AG09319 (cell line): ENCODE data around the gene LILRB3.
"Not testable (repeated sequence)": the region's sequence is repeated elsewhere in the genome, so short reads cannot be mapped to it uniquely, and the experiment has no call there.

Experiments used
- DNase-seq: peaks from one replicate; pipeline ENCODE4 v3.0.0-alpha.2; 2010; ENCODE audit warnings: low read depth; ENCODE audit errors: extremely low read depth
- TF ChIP-seq, protein P1 (sequence below): IDR thresholded peaks from 2 replicates; pipeline ENCODE4 v1.5.1; 2011; ENCODE audit warnings: low read depth, mild to moderate bottlenecking, inconsistent platforms, low read length, moderate library complexity

LILRB3 gene

DNA sequence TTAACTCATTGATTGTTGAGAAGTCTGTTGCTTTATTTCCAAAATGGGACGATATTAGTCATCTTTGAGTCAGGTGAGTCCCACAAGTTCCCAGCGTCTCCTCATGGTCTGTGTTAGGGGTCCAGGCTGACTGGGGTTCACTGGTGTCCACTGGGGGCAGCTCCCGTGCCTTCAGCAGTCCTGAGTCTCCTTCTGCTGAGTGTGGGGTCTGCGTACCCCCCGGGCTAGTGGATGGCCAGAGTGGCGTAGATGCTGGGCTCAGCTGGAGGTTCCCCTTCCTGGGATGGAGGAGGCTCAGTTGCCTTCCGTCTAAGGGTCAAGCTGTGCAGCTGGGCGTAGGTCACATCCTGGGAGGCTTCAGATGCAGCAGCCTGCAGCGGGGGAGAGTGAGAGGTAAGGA, 5.9 kb downstream of the LILRB3 start:
- TF ChIP-seq, protein P1, sequence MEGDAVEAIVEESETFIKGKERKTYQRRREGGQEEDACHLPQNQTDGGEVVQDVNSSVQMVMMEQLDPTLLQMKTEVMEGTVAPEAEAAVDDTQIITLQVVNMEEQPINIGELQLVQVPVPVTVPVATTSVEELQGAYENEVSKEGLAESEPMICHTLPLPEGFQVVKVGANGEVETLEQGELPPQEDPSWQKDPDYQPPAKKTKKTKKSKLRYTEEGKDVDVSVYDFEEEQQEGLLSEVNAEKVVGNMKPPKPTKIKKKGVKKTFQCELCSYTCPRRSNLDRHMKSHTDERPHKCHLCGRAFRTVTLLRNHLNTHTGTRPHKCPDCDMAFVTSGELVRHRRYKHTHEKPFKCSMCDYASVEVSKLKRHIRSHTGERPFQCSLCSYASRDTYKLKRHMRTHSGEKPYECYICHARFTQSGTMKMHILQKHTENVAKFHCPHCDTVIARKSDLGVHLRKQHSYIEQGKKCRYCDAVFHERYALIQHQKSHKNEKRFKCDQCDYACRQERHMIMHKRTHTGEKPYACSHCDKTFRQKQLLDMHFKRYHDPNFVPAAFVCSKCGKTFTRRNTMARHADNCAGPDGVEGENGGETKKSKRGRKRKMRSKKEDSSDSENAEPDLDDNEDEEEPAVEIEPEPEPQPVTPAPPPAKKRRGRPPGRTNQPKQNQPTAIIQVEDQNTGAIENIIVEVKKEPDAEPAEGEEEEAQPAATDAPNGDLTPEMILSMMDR, result no peak
- no peak for DNase-seq

DNA sequence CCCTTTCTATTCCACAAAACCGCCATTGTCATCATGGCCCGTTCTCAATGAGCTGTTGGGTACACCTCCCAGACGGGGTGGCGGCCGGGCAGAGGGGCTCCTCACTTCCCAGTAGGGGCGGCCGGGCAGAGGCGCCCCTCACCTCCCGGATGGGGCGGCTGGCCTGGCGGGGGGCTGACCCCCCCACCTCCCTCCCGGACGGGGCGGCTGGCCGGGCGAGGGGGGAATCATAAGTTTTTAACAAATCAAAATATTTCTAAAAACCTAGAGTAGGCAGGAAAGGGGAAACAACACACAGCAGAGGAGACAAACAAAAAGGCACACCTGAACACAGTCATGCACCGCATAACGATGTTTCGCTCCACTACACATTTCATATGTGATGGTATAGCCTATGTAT, 8.1 kb downstream of the LILRB3 start:
- DNase-seq, result not testable (repeated sequence)

DNA sequence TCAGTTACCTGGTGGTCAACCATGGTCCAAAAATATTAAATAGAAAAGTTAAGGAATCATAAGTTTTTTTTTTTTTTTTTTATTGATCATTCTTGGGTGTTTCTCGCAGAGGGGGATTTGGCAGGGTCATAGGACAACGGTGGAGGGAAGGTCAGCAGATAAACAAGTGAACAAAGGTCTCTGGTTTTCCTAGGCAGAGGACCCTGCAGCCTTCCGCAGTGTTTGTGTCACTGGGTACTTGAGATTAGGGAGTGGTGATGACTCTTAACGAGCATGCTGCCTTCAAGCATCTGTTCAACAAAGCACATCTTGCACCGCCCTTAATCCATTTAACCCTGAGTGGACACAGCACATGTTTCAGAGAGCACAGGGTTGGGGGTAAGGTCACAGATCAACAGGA, 8.6 kb downstream of the LILRB3 start:
- DNase-seq, result not testable (repeated sequence)

GRCh38 chr19:54211235-54211634, 11.6 kb downstream of the LILRB3 start:
- TF ChIP-seq, protein P1, result no peak
- DNase-seq, result no peak

- TF ChIP-seq, protein P1, result no peak
- DNase-seq, result peak; percentile 93
Measured at GRCh38 chr19:54209811-54210494, 12.9 kb downstream of the LILRB3 start.

- TF ChIP-seq, protein P1, result no peak
- no peak for DNase-seq
Measured at GRCh38 chr19:54209058-54209810, 13.6 kb downstream of the LILRB3 start.

DNA sequence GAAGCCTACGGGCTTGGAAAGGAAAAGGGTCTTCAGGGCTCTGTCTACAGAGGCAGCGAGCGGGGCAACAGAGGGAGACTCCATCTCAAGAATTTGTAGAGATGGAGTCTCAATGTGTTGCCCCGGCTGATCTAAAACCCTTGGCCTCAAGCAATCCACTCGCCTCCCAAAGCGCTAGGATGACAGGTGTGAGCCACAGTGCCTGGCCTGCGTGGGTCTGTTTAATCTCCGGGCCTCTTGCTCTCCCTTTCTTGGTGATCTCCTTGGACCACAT, 14.1 kb downstream of the LILRB3 start:
- TF ChIP-seq, protein P1, result no peak
- DNase-seq, result no peak

DNA sequence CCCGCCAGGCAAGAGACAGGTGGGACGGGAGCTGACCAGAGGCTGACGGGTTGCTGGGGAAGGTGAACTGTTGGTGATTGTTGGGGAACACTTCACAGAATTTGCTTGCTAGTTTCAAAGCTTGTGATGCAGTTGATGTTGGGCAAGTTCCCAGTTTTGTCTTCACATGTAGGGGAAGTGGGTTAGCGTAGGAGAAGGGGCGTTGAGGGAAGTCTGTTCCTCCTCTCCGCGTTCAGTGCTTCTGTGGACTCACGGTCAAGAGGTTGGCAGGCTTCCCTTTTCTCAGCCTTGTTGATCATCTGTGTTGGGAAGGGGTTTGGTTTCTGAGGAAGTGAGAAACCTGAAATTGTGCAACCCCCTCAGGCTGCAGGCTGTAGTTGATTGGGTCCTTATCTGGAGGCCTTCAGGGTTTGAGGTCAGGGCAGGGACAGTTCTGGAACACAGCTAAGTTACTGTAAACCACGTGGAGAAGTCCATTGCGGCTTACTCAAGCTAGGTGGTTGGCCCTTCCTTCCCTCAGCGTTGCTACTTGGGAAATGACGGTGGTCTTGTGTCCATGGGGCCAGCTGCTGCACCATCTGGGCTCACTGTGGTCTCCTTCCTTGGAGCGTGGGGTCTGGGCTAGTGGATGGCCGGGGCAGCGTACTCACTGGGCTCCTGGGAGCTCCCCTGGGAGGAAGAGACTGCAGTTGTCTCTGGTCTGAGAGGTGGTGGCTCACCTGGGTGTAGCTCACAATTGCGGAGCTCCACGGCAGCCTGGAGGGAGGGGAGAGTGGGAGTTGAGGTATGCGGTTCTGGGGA, 14.6 kb downstream of the LILRB3 start:
- TF ChIP-seq, protein P1, result no peak
- DNase-seq, result peak; percentile 73
